Adrenal gland (tissue), 12 donors: ENCODE data around the gene SFTA2. TPM values are rescaled to one million over a fixed set of nuclear protein-coding genes. Genes with fewer than 3 reads are reported as not detected.

Experiments
- DNase-seq, 7 donors: peaks; one replicate each; pipeline ENCODE4 v3.0.0-alpha.2; 2019 to 2020
- H3K27ac ChIP-seq, 5 donors: fragments of 200-600 bp; sonication (generic) in 4 of 5; 1 replicate in 3 of 5; 2 replicates in 2 of 5; pipeline versions ENCODE4 v1.5.1 to v1.8.0; 2016 to 2020; ENCODE audit warnings: mild to moderate bottlenecking in 1 of 5
- H3K27me3 ChIP-seq: fragments of 200-600 bp; 2 replicates; pipeline ENCODE4 v1.8.0; 2021
- H3K36me3 ChIP-seq, 2 donors: fragments of 200-600 bp; replicated peaks in 1 of 2; 1 replicate in 1 of 2; 2 replicates in 1 of 2; pipeline versions ENCODE4 v1.5.1 to v1.8.0; 2018 to 2022
- H3K4me1 ChIP-seq, 2 donors: fragments of 200-600 bp; replicated peaks in 1 of 2; 1 replicate in 1 of 2; 2 replicates in 1 of 2; pipeline versions ENCODE4 v1.5.1 to v1.8.0; 2018 to 2021
- H3K4me3 ChIP-seq, 4 donors: fragments of 200-600 bp; sonication (generic) in 3 of 4; one replicate each; pipeline ENCODE4 v1.5.1; 2016 to 2018
- H3K9me3 ChIP-seq, 3 donors: fragments of 200-600 bp; sonication (generic) in 1 of 3; replicated peaks in 1 of 3; 1 replicate in 2 of 3; 2 replicates in 1 of 3; pipeline versions ENCODE4 v1.5.1 to v1.8.0; 2016 to 2021
- POLR2A ChIP-seq, 2 donors: fragments of 450-650 bp; IDR thresholded peaks; one replicate each; pipeline ENCODE4 v1.6.1; 2017; ENCODE audit warnings: antibody characterized with exemption in 2 of 2, mild to moderate bottlenecking in 2 of 2, moderate library complexity in 1 of 2
- WGBS, 4 donors: extraction: QIAGEN DNeasy Blood & Tissue Kit in 2 of 4; methylation state at CpG; one replicate each; pipeline versions ENCODE4 v1.1.5 to v1.1.7; 2013 to 2017; 5-methylcytosine and 5-hydroxymethylcytosine counted together
- intact Hi-C, 2 donors: fragments of 100-400 bp; cut with DNase I; formaldehyde crosslinking; loops; one replicate each; pipeline versions ENCODE4 v1.14.1 to v1.15.0; 2022 to 2023
- polyA plus RNA-seq, 3 donors: library from polyadenylated mRNA; stranded (reverse); fragments of 200-250 nt in 2 of 3; fragments of 350-450 nt in 1 of 3; fragmentation: Illumina TruSeq in 1 of 3; extraction: RNeasy Lipid Tissue Mini Kit (QIAGEN cat#74804) in 1 of 3; gene quantifications; one replicate each; pipeline ENCODE4 v1.2.3, GENCODE V29; 2013 to 2014
- total RNA-seq, 9 donors: library from RNA; depleted of rRNA in 4 of 9; stranded (reverse); fragments of >200 nt in 4 of 9; fragments of 120-200 nt in 1 of 9; fragmentation: NEBNext Ultra II Directional in 1 of 9; extraction: Animal tissue kit (Norgen Biotek cat#: 25700) in 1 of 9; gene quantifications; one replicate each; pipeline versions ENCODE4 v1.1.0 to v1.2.4, GENCODE V29; 2013 to 2023
- TF ChIP-seq, protein P1 (sequence below), 6 experiments: fragments of 450-650 bp in 4 of 6; fragments of 200-600 bp in 2 of 6; sonication (generic) in 1 of 6; IDR thresholded peaks; 1 replicate in 5 of 6; 2 replicates in 1 of 6; pipeline versions ENCODE4 v1.5.1 to v1.8.0; 2016 to 2021; ENCODE audit warnings: antibody characterized with exemption in 6 of 6, mild to moderate bottlenecking in 2 of 6, moderate library complexity in 1 of 6
- donor health status: healthy with polysubstance abuse.
- donor health status: Bipolar disorder and iron deficiency.
- donor health status: DM: yes; HTN: yes; CAD: no.
- donor health status: DM: no; HTN: no; CAD: no.
- donor health status: DM: no; HTN: no; CAD: no.
- donor health status: DM: yes; HTN: yes; CAD: no.

SFTA2 gene
- total and polyA plus RNA-seq, 12 donors = 0.20 to 1.5 (median 0.38) TPM; not detected in 7

- TF ChIP-seq, protein P1, sequence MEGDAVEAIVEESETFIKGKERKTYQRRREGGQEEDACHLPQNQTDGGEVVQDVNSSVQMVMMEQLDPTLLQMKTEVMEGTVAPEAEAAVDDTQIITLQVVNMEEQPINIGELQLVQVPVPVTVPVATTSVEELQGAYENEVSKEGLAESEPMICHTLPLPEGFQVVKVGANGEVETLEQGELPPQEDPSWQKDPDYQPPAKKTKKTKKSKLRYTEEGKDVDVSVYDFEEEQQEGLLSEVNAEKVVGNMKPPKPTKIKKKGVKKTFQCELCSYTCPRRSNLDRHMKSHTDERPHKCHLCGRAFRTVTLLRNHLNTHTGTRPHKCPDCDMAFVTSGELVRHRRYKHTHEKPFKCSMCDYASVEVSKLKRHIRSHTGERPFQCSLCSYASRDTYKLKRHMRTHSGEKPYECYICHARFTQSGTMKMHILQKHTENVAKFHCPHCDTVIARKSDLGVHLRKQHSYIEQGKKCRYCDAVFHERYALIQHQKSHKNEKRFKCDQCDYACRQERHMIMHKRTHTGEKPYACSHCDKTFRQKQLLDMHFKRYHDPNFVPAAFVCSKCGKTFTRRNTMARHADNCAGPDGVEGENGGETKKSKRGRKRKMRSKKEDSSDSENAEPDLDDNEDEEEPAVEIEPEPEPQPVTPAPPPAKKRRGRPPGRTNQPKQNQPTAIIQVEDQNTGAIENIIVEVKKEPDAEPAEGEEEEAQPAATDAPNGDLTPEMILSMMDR (IDR thresholded peaks at IDR 0.05) = no peak
- TF ChIP-seq POLR2A (IDR thresholded peaks at IDR 0.05) = peak; percentile 36 to 89
- Histone ChIP-seq H3K9me3 (no peaks in the 10 kb centered on the region), H3K27me3 (no peaks in the 10 kb centered on the region), H3K36me3 (peaks cover 0 to 14% of the 10 kb centered on the region in 2 donors), H3K4me3 (peak overlapping the region in 1 of 4 donors; percentile 93), H3K27ac (peak overlapping the region in 4 of 5 donors; percentile 28 to 88 (median 72)), H3K4me1 (peaks cover 26 to 47% of the 10 kb centered on the region in 2 donors)
- intact Hi-C loops = loop anchor here in 1 of 2 donors (10.0 kb wide), 1 partner anchor 141 kb away; the partner anchor contains the start of genes FLOT1 and IER3
- DNase-seq = peak; percentile 78 to 95 (median 91)
- WGBS, 4 donors = 14 to 36% (median 25%) methylated on average over 14 to 18 of the region's 18 CpGs
These were observed 45.7 kb downstream of the SFTA2 start for GRCh38 chr6:30885999-30886896.

DNA sequence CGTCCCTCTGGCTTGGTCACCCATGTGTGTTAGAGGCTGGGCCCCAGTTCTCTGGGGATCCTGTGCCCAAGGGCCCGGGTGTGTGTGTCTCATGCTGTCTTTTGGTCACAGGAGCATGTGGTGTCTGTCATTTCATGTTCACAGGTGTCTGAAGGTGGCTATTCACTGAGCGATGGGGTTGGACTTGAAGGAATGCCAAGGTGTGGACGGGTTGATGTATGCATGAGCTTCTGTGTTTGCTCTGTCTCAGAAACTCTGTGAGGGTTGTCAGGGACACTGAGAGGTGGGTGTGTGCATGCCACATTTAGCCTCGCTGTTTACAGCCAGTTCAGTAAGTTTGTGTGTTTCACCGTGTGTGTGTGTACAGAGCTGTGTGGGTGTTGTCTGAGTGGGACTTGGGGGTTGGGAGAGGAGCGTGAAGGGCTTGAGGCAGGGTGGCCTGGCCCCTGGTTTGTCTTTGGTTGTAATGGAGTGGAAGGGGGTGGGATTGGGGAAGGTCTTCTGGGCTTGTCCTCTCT lies 46.4 kb downstream of the SFTA2 start:
- H3K27me3 ChIP-seq = no peaks in the 10 kb centered on the region
- H3K27ac ChIP-seq = peak overlapping the region in 4 of 5 donors; percentile 28 to 88 (median 72)
- H3K4me1 ChIP-seq = peaks cover 26 to 47% of the 10 kb centered on the region in 2 donors
- H3K9me3 ChIP-seq = no peaks in the 10 kb centered on the region
- intact Hi-C loops = loop anchor here in 1 of 2 donors (10.0 kb wide), 1 partner anchor 141 kb away; the partner anchor contains the start of genes FLOT1 and IER3
- WGBS, 4 donors = 26 to 35% (median 32%) methylated on average over 6 to 7 of the region's 7 CpGs
- TF ChIP-seq, protein P1 (IDR thresholded peaks at IDR 0.05) = no peak
- TF ChIP-seq POLR2A (IDR thresholded peaks at IDR 0.05) = no peak
- peaks cover 0 to 14% of the 10 kb centered on the region in 2 donors for H3K36me3 ChIP-seq
- DNase-seq = peak in 2 of 7 donors; percentile 26 to 33
- H3K4me3 ChIP-seq = peak overlapping the region in 2 of 4 donors; percentile 55 to 93

DNA sequence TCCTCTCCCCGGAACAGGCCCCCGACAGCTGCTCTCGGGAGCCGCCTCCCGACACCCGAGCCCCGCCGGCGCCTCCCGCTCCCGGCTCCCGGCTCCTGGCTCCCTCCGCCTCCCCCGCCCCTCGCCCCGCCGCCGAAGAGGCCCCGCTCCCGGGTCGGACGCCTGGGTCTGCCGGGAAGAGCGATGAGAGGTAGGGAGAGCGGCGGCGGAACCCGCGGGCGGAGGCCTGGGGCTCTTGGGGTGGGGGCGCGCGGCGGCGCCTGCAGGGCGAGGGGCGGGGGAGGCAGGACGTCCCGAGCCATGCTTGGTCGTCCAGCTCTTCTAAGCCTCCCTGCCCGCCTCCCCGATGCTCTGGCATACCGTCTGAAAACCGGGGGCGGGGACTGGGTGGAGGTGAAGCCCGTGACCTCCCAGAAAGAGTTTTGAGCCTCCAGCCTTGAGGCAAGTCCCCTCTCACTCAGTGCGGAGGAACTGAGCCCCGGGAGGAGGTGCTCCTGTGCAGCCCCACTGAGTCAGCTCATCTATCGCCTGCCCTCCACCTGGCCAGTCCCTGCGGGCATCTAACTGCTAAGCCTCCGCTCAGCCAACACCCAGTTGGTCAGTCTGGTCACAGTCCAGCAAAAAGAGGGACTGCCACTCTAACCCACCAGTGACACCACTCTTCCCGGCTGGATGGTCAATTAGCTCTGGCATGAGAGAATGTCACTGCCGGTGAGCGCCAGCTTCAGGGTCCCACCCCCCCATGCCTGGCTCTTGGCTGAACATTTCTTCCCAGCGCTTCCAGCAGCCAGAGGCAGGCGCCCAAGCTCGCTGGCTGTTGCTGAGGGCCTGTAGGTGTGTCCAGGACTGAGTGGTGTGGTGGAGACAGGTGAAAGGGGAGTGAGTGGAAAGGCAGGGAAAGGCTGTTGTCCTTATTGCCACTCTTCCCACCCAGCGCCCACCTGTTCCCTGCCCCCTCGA lies 47.2 kb downstream of the SFTA2 start:
- 5 to 35% (median 20%) methylated on average over 4 to 57 of the region's 59 CpGs for WGBS, 4 donors
- DNase-seq = peak; percentile 56 to 73 (median 61)
- peak overlapping the region in 3 of 5 donors; percentile 51 to 88 (median 84) for H3K27ac ChIP-seq
- H3K4me3 ChIP-seq = peak overlapping the region; percentile 41 to 93 (median 62)
- peak; percentile 30 to 42 for TF ChIP-seq POLR2A (IDR thresholded peaks at IDR 0.05)
- TF ChIP-seq, protein P1 (IDR thresholded peaks at IDR 0.05) = no peak
- no peaks in the 10 kb centered on the region for H3K9me3 ChIP-seq
- H3K36me3 ChIP-seq = peaks cover 0 to 9% of the 10 kb centered on the region in 2 donors
- H3K4me1 ChIP-seq = peaks cover 26 to 47% of the 10 kb centered on the region in 2 donors
- no peaks in the 10 kb centered on the region for H3K27me3 ChIP-seq
- intact Hi-C loops = loop anchor here in 1 of 2 donors (10.0 kb wide), 1 partner anchor 140 kb away; the partner anchor contains the start of genes FLOT1 and IER3
